WTC11 (cell line): ENCODE results near the gene MYL10. TPM values are rescaled to one million over a fixed set of nuclear protein-coding genes. Genes with fewer than 3 reads are reported as not detected.

ENCODE experiments used
- ATAC-seq: fragments of 200-7000 bp; cut with Tn5 transposase; 2 replicates; pipeline ENCODE4 v1.10.0; 2021; ENCODE audit warnings: mild to moderate bottlenecking, moderate library complexity
- CTCF ChIA-PET: fragments of 300-600 bp; sonication (Branson Sonifier 250); formaldehyde crosslinking; loops from one replicate; lab custom pipeline; 2021; ENCODE audit warnings: antibody characterized with exemption; lab: Charles Lee
- POLR2A ChIA-PET: fragments of 350-600 bp; sonication (Branson Sonifier 250); formaldehyde crosslinking; loops from one replicate; lab custom pipeline; 2021; ENCODE audit warnings: antibody characterized with exemption; lab: Charles Lee
- DNase-seq: peaks from one replicate; pipeline ENCODE4 v3.0.0; 2021; ENCODE audit warnings: low spot score
- H3K27ac Mint-ChIP-seq: 2 replicates; pipeline ENCODE4 v1.8.0; 2021; ENCODE audit warnings: mixed read lengths
- H3K27me3 Mint-ChIP-seq: 2 replicates; pipeline ENCODE4 v1.8.0; 2021; ENCODE audit warnings: low read depth, mild to moderate bottlenecking, moderate library complexity, mixed read lengths
- H3K36me3 Mint-ChIP-seq: 2 replicates; pipeline ENCODE4 v1.8.0; 2021; ENCODE audit warnings: mixed read lengths
- H3K4me1 Mint-ChIP-seq: 2 replicates; pipeline ENCODE4 v1.8.0; 2022; ENCODE audit warnings: mixed read lengths
- H3K4me3 Mint-ChIP-seq: 2 replicates; pipeline ENCODE4 v1.8.0; 2021; ENCODE audit warnings: mild to moderate bottlenecking, moderate library complexity, mixed read lengths
- H3K9me3 Mint-ChIP-seq: 2 replicates; pipeline ENCODE4 v1.8.0; 2021; ENCODE audit warnings: mixed read lengths
- ATF1 ChIP-seq: sonication (generic); formaldehyde crosslinking; IDR thresholded peaks from 2 replicates; pipeline ENCODE4 v1.8.1; 2023; ENCODE audit warnings: mild to moderate bottlenecking, moderate library complexity, missing genetic modification reagents
- NFATC4 ChIP-seq: fragments of 250-450 bp; sonication (Bioruptor Pico); IDR thresholded peaks from 2 replicates; pipeline ENCODE4 v1.9.0; 2021; ENCODE audit warnings: mild to moderate bottlenecking
- NFE2L1 ChIP-seq: sonication (generic); formaldehyde crosslinking; IDR thresholded peaks from 2 replicates; pipeline ENCODE4 v1.8.1; 2023; ENCODE audit warnings: missing genetic modification reagents
- NR3C1 ChIP-seq: sonication (generic); formaldehyde crosslinking; conservative IDR thresholded peaks from 2 replicates; pipeline ENCODE4 v1.8.1; 2023; ENCODE audit warnings: low read depth, mild to moderate bottlenecking, missing genetic modification reagents
- SOX15 ChIP-seq: fragments of 250-450 bp; sonication (Bioruptor Pico); IDR thresholded peaks from 2 replicates; pipeline ENCODE4 v1.9.0; 2021; ENCODE audit warnings: mild to moderate bottlenecking
- ZNF423 ChIP-seq: fragments of 250-450 bp; sonication (Bioruptor Pico); IDR thresholded peaks from 2 replicates; pipeline ENCODE4 v2.1.2; 2022; ENCODE audit warnings: mild to moderate bottlenecking, moderate library complexity
- total RNA-seq: library from RNA; stranded (reverse); gene quantifications from 3 replicates; pipeline ENCODE4 v1.2.3, GENCODE V29; 2021
- TF ChIP-seq, protein P1 (sequence below): sonication (generic); formaldehyde crosslinking; IDR thresholded peaks from 2 replicates; pipeline ENCODE4 v1.8.1; 2022; ENCODE audit warnings: low read depth, mild to moderate bottlenecking, moderate library complexity, missing genetic modification reagents, borderline replicate concordance
- TF ChIP-seq, protein P2 (sequence below): sonication (generic); formaldehyde crosslinking; IDR thresholded peaks from 2 replicates; pipeline ENCODE4 v1.8.1; 2022; ENCODE audit warnings: missing genetic modification reagents, borderline replicate concordance
- TF ChIP-seq, protein P3 (sequence below): sonication (generic); formaldehyde crosslinking; IDR thresholded peaks from 2 replicates; pipeline ENCODE4 v1.8.0; 2023; ENCODE audit warnings: missing genetic modification reagents, mild to moderate bottlenecking, borderline replicate concordance
- TF ChIP-seq, protein P4 (sequence below): sonication (generic); formaldehyde crosslinking; IDR thresholded peaks from 2 replicates; pipeline ENCODE4 v1.8.0; 2022; ENCODE audit warnings: mild to moderate bottlenecking, missing genetic modification reagents
- TF ChIP-seq, protein P5 (sequence below): sonication (generic); formaldehyde crosslinking; IDR thresholded peaks from 2 replicates; pipeline ENCODE4 v1.8.0; 2022; ENCODE audit warnings: missing genetic modification reagents
- TF ChIP-seq, protein P6 (sequence below): fragments of 250-450 bp; sonication (Bioruptor Pico); IDR thresholded peaks from 2 replicates; pipeline ENCODE4 v1.9.0; 2021; ENCODE audit warnings: mild to moderate bottlenecking, borderline replicate concordance
- TF ChIP-seq, protein P7 (sequence below): sonication (generic); formaldehyde crosslinking; IDR thresholded peaks from 2 replicates; pipeline ENCODE4 v1.8.1; 2022; ENCODE audit warnings: mild to moderate bottlenecking, missing genetic modification reagents, moderate library complexity, borderline replicate concordance
- TF ChIP-seq, protein P8 (sequence below): sonication (generic); formaldehyde crosslinking; conservative IDR thresholded peaks from 2 replicates; pipeline ENCODE4 v1.8.1; 2023; ENCODE audit warnings: mild to moderate bottlenecking, low read depth, missing genetic modification reagents, moderate library complexity

MYL10 gene
- total RNA-seq, 1 experiment from 2014 or later, result not detected

DNA sequence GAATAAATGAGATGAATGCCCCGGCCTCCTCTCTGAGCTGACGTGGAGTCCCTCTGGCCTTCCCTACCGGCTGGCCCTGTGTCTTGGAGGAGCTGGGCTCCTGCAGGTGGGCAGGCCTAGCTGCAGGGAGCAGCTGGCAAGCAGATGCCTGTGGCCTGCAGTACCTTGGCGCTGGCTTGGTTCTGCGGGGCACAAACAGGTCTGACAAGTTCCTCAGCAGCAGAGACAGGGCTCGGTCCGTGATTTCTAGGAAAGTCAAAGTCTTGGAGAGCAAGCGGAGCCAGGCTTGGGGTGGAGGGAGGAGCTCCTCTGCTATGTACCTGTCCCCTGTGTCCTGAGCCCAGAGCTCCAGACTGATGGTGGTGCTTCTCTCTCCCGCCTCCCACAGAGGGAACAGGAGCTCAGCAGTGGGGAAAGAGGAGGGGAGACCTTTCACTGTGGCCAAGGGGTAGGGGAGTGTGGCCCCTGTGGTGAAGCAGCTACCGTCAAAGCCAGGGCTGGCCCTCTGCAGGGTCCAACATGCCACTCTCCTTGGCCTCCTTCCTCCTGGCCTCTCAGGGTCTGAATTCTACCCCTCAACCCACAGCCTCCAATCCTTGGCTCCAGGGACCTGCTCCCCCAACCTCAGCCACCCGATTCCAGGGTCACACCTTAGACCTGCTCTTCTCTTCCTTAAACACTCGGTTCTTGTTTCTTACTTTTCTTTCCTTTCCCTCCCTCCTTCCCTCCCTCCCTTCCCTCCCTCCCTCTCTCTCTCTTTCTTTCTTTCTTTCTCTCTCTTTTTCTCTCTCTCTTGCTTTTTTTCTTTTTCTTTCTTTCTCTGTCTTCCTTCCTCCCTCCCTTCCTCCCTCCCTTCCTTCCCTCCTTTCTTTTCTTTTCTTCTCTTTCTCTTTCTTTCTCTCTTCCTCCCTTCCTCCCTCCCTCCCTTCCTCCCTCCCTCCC lies 20.1 kb downstream of the MYL10 start:
- ATAC-seq, result peak; percentile 70
- Mint-ChIP-seq H3K27me3 (no peaks in the 10 kb centered on the region), H3K36me3 (no peaks in the 10 kb centered on the region), H3K27ac (no peak overlapping the region), H3K4me3 (no peak overlapping the region), H3K4me1 (peaks cover 29% of the 10 kb centered on the region), H3K9me3 (peaks cover 4% of the 10 kb centered on the region; the same call in 1 of the 2 replicates)
- peak; percentile 48 for DNase-seq
- ChIA-PET CTCF (interaction anchor here (0.8 to 2.7 kb wide), 8 partner anchors 9 to 639 kb away, joined by 3 to 10 read pairs (median 4); no protein-coding TSS in a partner anchor), POLR2A (no interaction called here)
- TF ChIP-seq NFE2L1 (no peak), SOX15 (CRISPR knock-in tag) (no peak), NFATC4 (CRISPR knock-in tag) (no peak), NR3C1 (CRISPR knock-in tag) (no peak), ATF1 (CRISPR knock-in tag) (no peak), ZNF423 (CRISPR knock-in tag) (no peak)
- TF ChIP-seq, protein P1, sequence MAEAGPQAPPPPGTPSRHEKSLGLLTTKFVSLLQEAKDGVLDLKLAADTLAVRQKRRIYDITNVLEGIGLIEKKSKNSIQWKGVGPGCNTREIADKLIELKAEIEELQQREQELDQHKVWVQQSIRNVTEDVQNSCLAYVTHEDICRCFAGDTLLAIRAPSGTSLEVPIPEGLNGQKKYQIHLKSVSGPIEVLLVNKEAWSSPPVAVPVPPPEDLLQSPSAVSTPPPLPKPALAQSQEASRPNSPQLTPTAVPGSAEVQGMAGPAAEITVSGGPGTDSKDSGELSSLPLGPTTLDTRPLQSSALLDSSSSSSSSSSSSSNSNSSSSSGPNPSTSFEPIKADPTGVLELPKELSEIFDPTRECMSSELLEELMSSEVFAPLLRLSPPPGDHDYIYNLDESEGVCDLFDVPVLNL, result no peak
- TF ChIP-seq, protein P2, sequence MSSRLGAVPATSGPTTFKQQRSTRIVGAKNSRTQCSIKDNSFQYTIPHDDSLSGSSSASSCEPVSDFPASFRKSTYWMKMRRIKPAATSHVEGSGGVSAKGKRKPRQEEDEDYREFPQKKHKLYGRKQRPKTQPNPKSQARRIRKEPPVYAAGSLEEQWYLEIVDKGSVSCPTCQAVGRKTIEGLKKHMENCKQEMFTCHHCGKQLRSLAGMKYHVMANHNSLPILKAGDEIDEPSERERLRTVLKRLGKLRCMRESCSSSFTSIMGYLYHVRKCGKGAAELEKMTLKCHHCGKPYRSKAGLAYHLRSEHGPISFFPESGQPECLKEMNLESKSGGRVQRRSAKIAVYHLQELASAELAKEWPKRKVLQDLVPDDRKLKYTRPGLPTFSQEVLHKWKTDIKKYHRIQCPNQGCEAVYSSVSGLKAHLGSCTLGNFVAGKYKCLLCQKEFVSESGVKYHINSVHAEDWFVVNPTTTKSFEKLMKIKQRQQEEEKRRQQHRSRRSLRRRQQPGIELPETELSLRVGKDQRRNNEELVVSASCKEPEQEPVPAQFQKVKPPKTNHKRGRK (CRISPR knock-in tag), result peak; percentile 97; the same call in 1 of the 2 replicates
- TF ChIP-seq, protein P3, sequence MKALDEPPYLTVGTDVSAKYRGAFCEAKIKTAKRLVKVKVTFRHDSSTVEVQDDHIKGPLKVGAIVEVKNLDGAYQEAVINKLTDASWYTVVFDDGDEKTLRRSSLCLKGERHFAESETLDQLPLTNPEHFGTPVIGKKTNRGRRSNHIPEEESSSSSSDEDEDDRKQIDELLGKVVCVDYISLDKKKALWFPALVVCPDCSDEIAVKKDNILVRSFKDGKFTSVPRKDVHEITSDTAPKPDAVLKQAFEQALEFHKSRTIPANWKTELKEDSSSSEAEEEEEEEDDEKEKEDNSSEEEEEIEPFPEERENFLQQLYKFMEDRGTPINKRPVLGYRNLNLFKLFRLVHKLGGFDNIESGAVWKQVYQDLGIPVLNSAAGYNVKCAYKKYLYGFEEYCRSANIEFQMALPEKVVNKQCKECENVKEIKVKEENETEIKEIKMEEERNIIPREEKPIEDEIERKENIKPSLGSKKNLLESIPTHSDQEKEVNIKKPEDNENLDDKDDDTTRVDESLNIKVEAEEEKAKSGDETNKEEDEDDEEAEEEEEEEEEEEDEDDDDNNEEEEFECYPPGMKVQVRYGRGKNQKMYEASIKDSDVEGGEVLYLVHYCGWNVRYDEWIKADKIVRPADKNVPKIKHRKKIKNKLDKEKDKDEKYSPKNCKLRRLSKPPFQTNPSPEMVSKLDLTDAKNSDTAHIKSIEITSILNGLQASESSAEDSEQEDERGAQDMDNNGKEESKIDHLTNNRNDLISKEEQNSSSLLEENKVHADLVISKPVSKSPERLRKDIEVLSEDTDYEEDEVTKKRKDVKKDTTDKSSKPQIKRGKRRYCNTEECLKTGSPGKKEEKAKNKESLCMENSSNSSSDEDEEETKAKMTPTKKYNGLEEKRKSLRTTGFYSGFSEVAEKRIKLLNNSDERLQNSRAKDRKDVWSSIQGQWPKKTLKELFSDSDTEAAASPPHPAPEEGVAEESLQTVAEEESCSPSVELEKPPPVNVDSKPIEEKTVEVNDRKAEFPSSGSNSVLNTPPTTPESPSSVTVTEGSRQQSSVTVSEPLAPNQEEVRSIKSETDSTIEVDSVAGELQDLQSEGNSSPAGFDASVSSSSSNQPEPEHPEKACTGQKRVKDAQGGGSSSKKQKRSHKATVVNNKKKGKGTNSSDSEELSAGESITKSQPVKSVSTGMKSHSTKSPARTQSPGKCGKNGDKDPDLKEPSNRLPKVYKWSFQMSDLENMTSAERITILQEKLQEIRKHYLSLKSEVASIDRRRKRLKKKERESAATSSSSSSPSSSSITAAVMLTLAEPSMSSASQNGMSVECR, result no peak
- TF ChIP-seq, protein P4, sequence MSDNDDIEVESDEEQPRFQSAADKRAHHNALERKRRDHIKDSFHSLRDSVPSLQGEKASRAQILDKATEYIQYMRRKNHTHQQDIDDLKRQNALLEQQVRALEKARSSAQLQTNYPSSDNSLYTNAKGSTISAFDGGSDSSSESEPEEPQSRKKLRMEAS (CRISPR knock-in tag), result no peak
- TF ChIP-seq, protein P5, sequence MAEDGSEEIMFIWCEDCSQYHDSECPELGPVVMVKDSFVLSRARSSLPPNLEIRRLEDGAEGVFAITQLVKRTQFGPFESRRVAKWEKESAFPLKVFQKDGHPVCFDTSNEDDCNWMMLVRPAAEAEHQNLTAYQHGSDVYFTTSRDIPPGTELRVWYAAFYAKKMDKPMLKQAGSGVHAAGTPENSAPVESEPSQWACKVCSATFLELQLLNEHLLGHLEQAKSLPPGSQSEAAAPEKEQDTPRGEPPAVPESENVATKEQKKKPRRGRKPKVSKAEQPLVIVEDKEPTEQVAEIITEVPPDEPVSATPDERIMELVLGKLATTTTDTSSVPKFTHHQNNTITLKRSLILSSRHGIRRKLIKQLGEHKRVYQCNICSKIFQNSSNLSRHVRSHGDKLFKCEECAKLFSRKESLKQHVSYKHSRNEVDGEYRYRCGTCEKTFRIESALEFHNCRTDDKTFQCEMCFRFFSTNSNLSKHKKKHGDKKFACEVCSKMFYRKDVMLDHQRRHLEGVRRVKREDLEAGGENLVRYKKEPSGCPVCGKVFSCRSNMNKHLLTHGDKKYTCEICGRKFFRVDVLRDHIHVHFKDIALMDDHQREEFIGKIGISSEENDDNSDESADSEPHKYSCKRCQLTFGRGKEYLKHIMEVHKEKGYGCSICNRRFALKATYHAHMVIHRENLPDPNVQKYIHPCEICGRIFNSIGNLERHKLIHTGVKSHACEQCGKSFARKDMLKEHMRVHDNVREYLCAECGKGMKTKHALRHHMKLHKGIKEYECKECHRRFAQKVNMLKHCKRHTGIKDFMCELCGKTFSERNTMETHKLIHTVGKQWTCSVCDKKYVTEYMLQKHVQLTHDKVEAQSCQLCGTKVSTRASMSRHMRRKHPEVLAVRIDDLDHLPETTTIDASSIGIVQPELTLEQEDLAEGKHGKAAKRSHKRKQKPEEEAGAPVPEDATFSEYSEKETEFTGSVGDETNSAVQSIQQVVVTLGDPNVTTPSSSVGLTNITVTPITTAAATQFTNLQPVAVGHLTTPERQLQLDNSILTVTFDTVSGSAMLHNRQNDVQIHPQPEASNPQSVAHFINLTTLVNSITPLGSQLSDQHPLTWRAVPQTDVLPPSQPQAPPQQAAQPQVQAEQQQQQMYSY, result peak; percentile 64
- TF ChIP-seq, protein P6, sequence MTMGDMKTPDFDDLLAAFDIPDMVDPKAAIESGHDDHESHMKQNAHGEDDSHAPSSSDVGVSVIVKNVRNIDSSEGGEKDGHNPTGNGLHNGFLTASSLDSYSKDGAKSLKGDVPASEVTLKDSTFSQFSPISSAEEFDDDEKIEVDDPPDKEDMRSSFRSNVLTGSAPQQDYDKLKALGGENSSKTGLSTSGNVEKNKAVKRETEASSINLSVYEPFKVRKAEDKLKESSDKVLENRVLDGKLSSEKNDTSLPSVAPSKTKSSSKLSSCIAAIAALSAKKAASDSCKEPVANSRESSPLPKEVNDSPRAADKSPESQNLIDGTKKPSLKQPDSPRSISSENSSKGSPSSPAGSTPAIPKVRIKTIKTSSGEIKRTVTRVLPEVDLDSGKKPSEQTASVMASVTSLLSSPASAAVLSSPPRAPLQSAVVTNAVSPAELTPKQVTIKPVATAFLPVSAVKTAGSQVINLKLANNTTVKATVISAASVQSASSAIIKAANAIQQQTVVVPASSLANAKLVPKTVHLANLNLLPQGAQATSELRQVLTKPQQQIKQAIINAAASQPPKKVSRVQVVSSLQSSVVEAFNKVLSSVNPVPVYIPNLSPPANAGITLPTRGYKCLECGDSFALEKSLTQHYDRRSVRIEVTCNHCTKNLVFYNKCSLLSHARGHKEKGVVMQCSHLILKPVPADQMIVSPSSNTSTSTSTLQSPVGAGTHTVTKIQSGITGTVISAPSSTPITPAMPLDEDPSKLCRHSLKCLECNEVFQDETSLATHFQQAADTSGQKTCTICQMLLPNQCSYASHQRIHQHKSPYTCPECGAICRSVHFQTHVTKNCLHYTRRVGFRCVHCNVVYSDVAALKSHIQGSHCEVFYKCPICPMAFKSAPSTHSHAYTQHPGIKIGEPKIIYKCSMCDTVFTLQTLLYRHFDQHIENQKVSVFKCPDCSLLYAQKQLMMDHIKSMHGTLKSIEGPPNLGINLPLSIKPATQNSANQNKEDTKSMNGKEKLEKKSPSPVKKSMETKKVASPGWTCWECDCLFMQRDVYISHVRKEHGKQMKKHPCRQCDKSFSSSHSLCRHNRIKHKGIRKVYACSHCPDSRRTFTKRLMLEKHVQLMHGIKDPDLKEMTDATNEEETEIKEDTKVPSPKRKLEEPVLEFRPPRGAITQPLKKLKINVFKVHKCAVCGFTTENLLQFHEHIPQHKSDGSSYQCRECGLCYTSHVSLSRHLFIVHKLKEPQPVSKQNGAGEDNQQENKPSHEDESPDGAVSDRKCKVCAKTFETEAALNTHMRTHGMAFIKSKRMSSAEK (CRISPR knock-in tag), result no peak
- TF ChIP-seq, protein P7, sequence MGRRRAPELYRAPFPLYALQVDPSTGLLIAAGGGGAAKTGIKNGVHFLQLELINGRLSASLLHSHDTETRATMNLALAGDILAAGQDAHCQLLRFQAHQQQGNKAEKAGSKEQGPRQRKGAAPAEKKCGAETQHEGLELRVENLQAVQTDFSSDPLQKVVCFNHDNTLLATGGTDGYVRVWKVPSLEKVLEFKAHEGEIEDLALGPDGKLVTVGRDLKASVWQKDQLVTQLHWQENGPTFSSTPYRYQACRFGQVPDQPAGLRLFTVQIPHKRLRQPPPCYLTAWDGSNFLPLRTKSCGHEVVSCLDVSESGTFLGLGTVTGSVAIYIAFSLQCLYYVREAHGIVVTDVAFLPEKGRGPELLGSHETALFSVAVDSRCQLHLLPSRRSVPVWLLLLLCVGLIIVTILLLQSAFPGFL (CRISPR knock-in tag), result no peak
- TF ChIP-seq, protein P8, sequence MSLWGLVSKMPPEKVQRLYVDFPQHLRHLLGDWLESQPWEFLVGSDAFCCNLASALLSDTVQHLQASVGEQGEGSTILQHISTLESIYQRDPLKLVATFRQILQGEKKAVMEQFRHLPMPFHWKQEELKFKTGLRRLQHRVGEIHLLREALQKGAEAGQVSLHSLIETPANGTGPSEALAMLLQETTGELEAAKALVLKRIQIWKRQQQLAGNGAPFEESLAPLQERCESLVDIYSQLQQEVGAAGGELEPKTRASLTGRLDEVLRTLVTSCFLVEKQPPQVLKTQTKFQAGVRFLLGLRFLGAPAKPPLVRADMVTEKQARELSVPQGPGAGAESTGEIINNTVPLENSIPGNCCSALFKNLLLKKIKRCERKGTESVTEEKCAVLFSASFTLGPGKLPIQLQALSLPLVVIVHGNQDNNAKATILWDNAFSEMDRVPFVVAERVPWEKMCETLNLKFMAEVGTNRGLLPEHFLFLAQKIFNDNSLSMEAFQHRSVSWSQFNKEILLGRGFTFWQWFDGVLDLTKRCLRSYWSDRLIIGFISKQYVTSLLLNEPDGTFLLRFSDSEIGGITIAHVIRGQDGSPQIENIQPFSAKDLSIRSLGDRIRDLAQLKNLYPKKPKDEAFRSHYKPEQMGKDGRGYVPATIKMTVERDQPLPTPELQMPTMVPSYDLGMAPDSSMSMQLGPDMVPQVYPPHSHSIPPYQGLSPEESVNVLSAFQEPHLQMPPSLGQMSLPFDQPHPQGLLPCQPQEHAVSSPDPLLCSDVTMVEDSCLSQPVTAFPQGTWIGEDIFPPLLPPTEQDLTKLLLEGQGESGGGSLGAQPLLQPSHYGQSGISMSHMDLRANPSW, result no peak
